Right renal pelvis (tissue), 4 donors: Measurements from ENCODE around the gene HDGFL2. TPM values are rescaled to one million over a fixed set of nuclear protein-coding genes. Genes with fewer than 3 reads are reported as not detected.

ENCODE experiments used
- DNase-seq, 4 donors: peaks; one replicate each; pipeline ENCODE4 v3.0.0-alpha.2; 2013; ENCODE audit warnings: low read depth in 4 of 4, low spot score in 3 of 4, missing footprints in 1 of 4
- polyA plus RNA-seq, 4 donors: library from polyadenylated mRNA; unstranded; fragments of 120-200 nt; gene quantifications; one replicate each; pipeline ENCODE4 v1.2.1, GENCODE V29; 2013; ENCODE audit not compliant: insufficient read length in 4 of 4

The HDGFL2 gene
- polyA plus RNA-seq, 4 donors: 65.1 to 87.4 (median 71.1) TPM

DNA sequence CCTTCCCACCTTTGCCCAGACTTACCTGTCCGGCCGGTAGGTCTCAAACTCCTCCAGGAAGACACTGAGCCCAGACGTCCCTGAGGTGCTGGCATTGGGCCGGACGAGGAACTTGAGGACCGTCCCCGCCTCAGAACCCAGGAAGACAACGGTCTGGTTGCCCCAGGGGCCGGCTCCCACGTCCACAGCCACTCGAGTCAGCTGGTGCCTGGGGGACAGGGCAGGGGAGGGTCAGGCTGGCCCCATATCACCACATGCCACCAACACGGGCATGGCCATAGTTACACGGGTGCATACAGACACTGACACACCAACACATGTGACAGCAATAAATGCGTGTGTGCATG is 76.1 kb downstream of the HDGFL2 start:
- DNase-seq: no peak

DNA sequence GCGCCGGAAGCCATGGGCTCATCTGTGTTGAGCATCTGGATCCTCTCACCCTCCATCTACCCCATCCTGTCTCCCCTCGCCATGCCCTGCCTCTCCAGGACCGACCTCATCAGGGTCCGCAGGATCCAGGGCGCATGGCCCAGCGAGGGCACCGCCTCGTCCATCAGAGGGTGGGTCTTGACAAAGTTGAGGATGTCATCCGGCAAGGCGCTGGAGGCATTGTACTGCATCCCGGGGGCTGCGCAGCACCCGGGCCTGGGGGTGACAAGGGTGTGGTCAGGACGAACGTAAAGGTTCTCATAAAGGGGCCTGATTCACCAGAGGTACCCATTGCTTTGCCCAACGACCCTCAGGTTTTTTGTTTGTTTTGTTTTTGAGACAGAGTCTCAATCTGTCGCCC is 77.9 kb downstream of the HDGFL2 start:
- no peak for DNase-seq

GRCh38 chr19:4550479-4551050 is 78.5 kb downstream of the HDGFL2 start:
- no peak for DNase-seq

Other genes with a start within 250 kb of the HDGFL2 start
- under 1 TPM in 3 of 4 donors, not detected in 1; 0.47 to 0.73 (median 0.61) TPM for gene EBI3, start 242.8 kb upstream of the HDGFL2 start, polyA plus RNA-seq
- gene YJU2, start 225.2 kb upstream of the HDGFL2 start, polyA plus RNA-seq: 10 to 100 TPM; 20.0 to 23.7 (median 22.8) TPM
- gene SHD, start 193.0 kb upstream of the HDGFL2 start, polyA plus RNA-seq: 1 to 10 TPM in 3 of 4 donors, under 1 TPM in 1; 0.81 to 3.2 (median 1.9) TPM
- under 1 TPM; 0.15 to 0.44 (median 0.37) TPM for gene TMIGD2, start 169.9 kb upstream of the HDGFL2 start, polyA plus RNA-seq
- gene FSD1, start 167.7 kb upstream of the HDGFL2 start, polyA plus RNA-seq: 1 to 10 TPM; 4.6 to 6.5 (median 5.5) TPM
- gene STAP2, start 133.5 kb upstream of the HDGFL2 start, polyA plus RNA-seq: 10 to 100 TPM; 14.7 to 30.9 (median 25.8) TPM
- gene MPND, start 128.7 kb upstream of the HDGFL2 start, polyA plus RNA-seq: 10 to 100 TPM; 22.1 to 31.8 (median 23.5) TPM
- 10 to 100 TPM; 60.1 to 82.5 (median 64.7) TPM for gene SH3GL1, start 71.8 kb upstream of the HDGFL2 start, polyA plus RNA-seq
- gene CHAF1A, start 69.7 kb upstream of the HDGFL2 start, polyA plus RNA-seq: 10 to 100 TPM; 21.8 to 27.0 (median 25.4) TPM
- gene UBXN6, start 14.5 kb upstream of the HDGFL2 start, polyA plus RNA-seq: 100 to 1,000 TPM in 2 of 4 donors, 10 to 100 TPM in 2; 94.1 to 127 (median 100) TPM
- 1 to 10 TPM in 1 of 4 donors, under 1 TPM in 3; 0.39 to 1.3 (median 0.68) TPM for gene PLIN4, start 46.2 kb downstream of the HDGFL2 start, polyA plus RNA-seq
- 1 to 10 TPM; 2.7 to 4.8 (median 3.5) TPM for gene PLIN5, start 62.9 kb downstream of the HDGFL2 start, polyA plus RNA-seq
- gene LRG1, start 67.7 kb downstream of the HDGFL2 start, polyA plus RNA-seq: 1 to 10 TPM in 2 of 4 donors, under 1 TPM in 2; 0.57 to 1.6 (median 0.85) TPM
- gene SEMA6B, start 87.4 kb downstream of the HDGFL2 start, polyA plus RNA-seq: 1 to 10 TPM; 2.3 to 3.8 (median 3.0) TPM
- 10 to 100 TPM; 11.6 to 13.8 (median 13.6) TPM for gene TNFAIP8L1, start 167.2 kb downstream of the HDGFL2 start, polyA plus RNA-seq
- 10 to 100 TPM; 61.8 to 99.4 (median 69.1) TPM for gene MYDGF, start 198.0 kb downstream of the HDGFL2 start, polyA plus RNA-seq